Keratinocyte (primary cell): Measurements from ENCODE around the gene MICU2. TPM values are rescaled to one million over a fixed set of nuclear protein-coding genes. Genes with fewer than 3 reads are reported as not detected.

Experiments used
- DNase-seq: peaks from one replicate; pipeline ENCODE4 v3.0.0-alpha.2; 2011; ENCODE audit warnings: low read depth, missing footprints, low spot score
- FAIRE-seq: peaks from 2 replicates; lab custom pipeline; 2011; peaks lifted over from hg19 to GRCh38; lab: Jason Lieb, UNC
- H2AFZ ChIP-seq: 2 replicates; pipeline ENCODE4 v1.6.0; 2012; ENCODE audit warnings: low read length, control low read depth, inconsistent platforms; ENCODE audit not compliant: control insufficient read depth
- H3K27ac ChIP-seq: 2 replicates; pipeline ENCODE4 v1.5.1; 2011; ENCODE audit warnings: low read length; ENCODE audit not compliant: control insufficient read depth, insufficient read depth
- H3K27me3 ChIP-seq: 3 replicates; pipeline ENCODE4 v1.6.0; 2011; ENCODE audit warnings: low read length; ENCODE audit not compliant: control insufficient read depth, insufficient read depth; ENCODE audit errors: extremely low read depth
- H3K36me3 ChIP-seq, 2 experiments: 2 replicates in 1 of 2; 3 replicates in 1 of 2; pipeline ENCODE4 v1.5.1; 2011; ENCODE audit warnings: low read length in 2 of 2, mild to moderate bottlenecking in 1 of 2; ENCODE audit not compliant: control insufficient read depth in 2 of 2, insufficient read depth in 2 of 2; ENCODE audit errors: extremely low read depth in 1 of 2
- H3K4me1 ChIP-seq: 3 replicates; pipeline ENCODE4 v1.5.1; 2011; ENCODE audit warnings: low read length; ENCODE audit not compliant: control insufficient read depth, insufficient read depth; ENCODE audit errors: extremely low read depth
- H3K4me2 ChIP-seq: 3 replicates; pipeline ENCODE4 v1.6.0; 2011; ENCODE audit warnings: low read depth, low read length; ENCODE audit not compliant: control insufficient read depth, insufficient read depth; ENCODE audit errors: extremely low read depth
- H3K4me3 ChIP-seq, 3 experiments: fragments of 200-600 bp in 1 of 3; sonication (generic) in 1 of 3; 2 replicates in 2 of 3; 3 replicates in 1 of 3; pipeline ENCODE4 v1.5.1; 2011 to 2016; ENCODE audit warnings: low read length in 3 of 3, mild to moderate bottlenecking in 3 of 3, control low read depth in 2 of 3, inconsistent platforms in 1 of 3, low read depth in 1 of 3, mixed read lengths in 1 of 3, mixed run types in 1 of 3, moderate library complexity in 1 of 3; ENCODE audit not compliant: control insufficient read depth in 2 of 3, insufficient read depth in 2 of 3; ENCODE audit errors: extremely low read depth in 1 of 3
- H3K79me2 ChIP-seq: 2 replicates; pipeline ENCODE4 v1.6.0; 2012; ENCODE audit warnings: low read length; ENCODE audit not compliant: control insufficient read depth, insufficient read depth
- H3K9ac ChIP-seq: 3 replicates; pipeline ENCODE4 v1.6.0; 2011; ENCODE audit warnings: low read length; ENCODE audit not compliant: control insufficient read depth, insufficient read depth; ENCODE audit errors: extremely low read depth
- H3K9me1 ChIP-seq: 3 replicates; pipeline ENCODE4 v1.6.0; 2011; ENCODE audit warnings: low read length; ENCODE audit not compliant: control insufficient read depth, insufficient read depth; ENCODE audit errors: extremely low read depth
- H3K9me3 ChIP-seq: 2 replicates; pipeline ENCODE4 v1.5.1; 2012; ENCODE audit warnings: low read depth, low read length; ENCODE audit not compliant: control insufficient read depth
- H4K20me1 ChIP-seq: 3 replicates; pipeline ENCODE4 v1.6.0; 2011; ENCODE audit warnings: low read length; ENCODE audit not compliant: control insufficient read depth, insufficient read depth; ENCODE audit errors: extremely low read depth
- EZH2 ChIP-seq: IDR thresholded peaks from one replicate; pipeline ENCODE4 v1.6.1; 2012; ENCODE audit warnings: inconsistent platforms, mild to moderate bottlenecking, low read length, moderate library complexity
- dilution Hi-C: fragments of 300-500 bp; cut with MboI; formaldehyde crosslinking; loops from one replicate; pipeline ENCODE4 v1.7.0; 2020; ENCODE audit warnings: low sequenced_read_pairs; ENCODE audit not compliant: extremely low pct_ligation_motif_present
- polyA plus RNA-seq, 5 experiments: library from polyadenylated mRNA; depleted of rRNA in 3 of 5; stranded (reverse) in 3 of 5; stranded (forward) in 1 of 5; unstranded in 1 of 5; fragments of >200 nt; gene quantifications; 1 replicate in 1 of 5; 2 replicates in 3 of 5; 3 replicates in 1 of 5; pipeline versions ENCODE4 v1.2.1 to v1.2.3, GENCODE V29; 2011 to 2012; ENCODE audit warnings: missing spikeins in 2 of 5, low read depth in 1 of 5, low replicate concordance in 1 of 5
- TF ChIP-seq, protein P1 (sequence below), 3 experiments: IDR thresholded peaks in 1 of 3; conservative IDR thresholded peaks in 1 of 3; optimal IDR thresholded peaks in 1 of 3; 2 replicates in 2 of 3; 3 replicates in 1 of 3; pipeline versions ENCODE3 to v1.5.1; 2011; ENCODE audit warnings: low read length in 3 of 3, mild to moderate bottlenecking in 3 of 3, moderate library complexity in 2 of 3, control low read depth in 1 of 3, inconsistent platforms in 1 of 3; ENCODE audit not compliant: insufficient read depth in 2 of 3; ENCODE audit errors: extremely low read depth in 1 of 3

Gene MICU2
- polyA plus RNA-seq, 1 donor (not counting 4 experiments of a cell fraction or from before 2014, with no cell fraction given): 42.9 TPM

DNA sequence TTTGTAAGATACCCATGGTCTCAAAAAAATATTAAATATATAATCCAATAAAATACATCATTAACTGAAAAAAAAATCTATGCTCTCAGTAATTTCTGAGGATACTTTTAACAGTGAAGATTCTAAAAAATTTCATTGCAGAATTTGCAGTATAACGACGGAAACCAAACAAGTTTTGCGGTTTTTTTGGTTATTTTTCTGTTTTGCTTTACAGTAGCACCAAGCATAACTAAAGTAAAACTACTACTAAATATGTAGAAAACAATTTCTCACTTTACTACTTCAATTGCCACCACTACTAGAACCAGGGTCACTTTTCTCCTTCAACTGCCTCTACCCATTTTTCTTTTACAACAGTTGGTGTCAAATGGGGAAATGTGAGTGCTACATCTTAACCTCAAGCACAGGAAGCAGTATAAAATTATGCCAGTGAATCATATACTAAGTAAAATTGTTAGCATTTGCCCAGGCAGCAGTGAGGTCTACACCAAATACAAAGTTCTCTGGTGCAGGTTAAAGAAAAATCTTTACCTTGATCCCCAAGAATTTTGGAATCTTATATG lies 24.1 kb downstream of the MICU2 start:
- TF ChIP-seq, protein P1, sequence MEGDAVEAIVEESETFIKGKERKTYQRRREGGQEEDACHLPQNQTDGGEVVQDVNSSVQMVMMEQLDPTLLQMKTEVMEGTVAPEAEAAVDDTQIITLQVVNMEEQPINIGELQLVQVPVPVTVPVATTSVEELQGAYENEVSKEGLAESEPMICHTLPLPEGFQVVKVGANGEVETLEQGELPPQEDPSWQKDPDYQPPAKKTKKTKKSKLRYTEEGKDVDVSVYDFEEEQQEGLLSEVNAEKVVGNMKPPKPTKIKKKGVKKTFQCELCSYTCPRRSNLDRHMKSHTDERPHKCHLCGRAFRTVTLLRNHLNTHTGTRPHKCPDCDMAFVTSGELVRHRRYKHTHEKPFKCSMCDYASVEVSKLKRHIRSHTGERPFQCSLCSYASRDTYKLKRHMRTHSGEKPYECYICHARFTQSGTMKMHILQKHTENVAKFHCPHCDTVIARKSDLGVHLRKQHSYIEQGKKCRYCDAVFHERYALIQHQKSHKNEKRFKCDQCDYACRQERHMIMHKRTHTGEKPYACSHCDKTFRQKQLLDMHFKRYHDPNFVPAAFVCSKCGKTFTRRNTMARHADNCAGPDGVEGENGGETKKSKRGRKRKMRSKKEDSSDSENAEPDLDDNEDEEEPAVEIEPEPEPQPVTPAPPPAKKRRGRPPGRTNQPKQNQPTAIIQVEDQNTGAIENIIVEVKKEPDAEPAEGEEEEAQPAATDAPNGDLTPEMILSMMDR (optimal IDR thresholded peaks at IDR 0.05 in 1 of 3, IDR thresholded peaks at IDR 0.05 in 1 of 3, conservative IDR thresholded peaks at IDR 0.05 in 1 of 3; ENCODE audit: extremely low read depth in 1 of 3, insufficient read depth in 2 of 3, low read length in 3 of 3): no peak
- TF ChIP-seq EZH2: no peak
- Histone ChIP-seq H3K27ac (no peak overlapping the region), H3K27me3 (no peaks in the 10 kb centered on the region), H3K36me3 (no peaks in the 10 kb centered on the region), H4K20me1 (no peaks in the 10 kb centered on the region), H3K9me3 (peaks cover 2% of the 10 kb centered on the region), H2AFZ (no peak overlapping the region), H3K9ac (no peak overlapping the region), H3K4me2 (no peak overlapping the region), H3K9me1 (no peaks in the 10 kb centered on the region), H3K4me1 (no peaks in the 10 kb centered on the region), H3K4me3 (no peak overlapping the region), H3K79me2 (peaks cover 13% of the 10 kb centered on the region)
- FAIRE-seq (peak; percentile 29), DNase-seq (no peak)
- dilution Hi-C loops: no loop called here

GRCh38 chr13:21578748-21579147 lies 25.2 kb downstream of the MICU2 start:
- no peak overlapping the region for H2AFZ ChIP-seq
- H3K27me3 ChIP-seq: no peaks in the 10 kb centered on the region
- DNase-seq (no peak), FAIRE-seq (no peak)
- H3K9me1 ChIP-seq: no peaks in the 10 kb centered on the region
- no peaks in the 10 kb centered on the region for H4K20me1 ChIP-seq
- H3K27ac ChIP-seq: no peak overlapping the region
- no peaks in the 10 kb centered on the region for H3K36me3 ChIP-seq
- no peak overlapping the region for H3K9ac ChIP-seq
- peaks cover 2% of the 10 kb centered on the region for H3K9me3 ChIP-seq
- H3K4me1 ChIP-seq: no peaks in the 10 kb centered on the region
- dilution Hi-C loops: no loop called here
- no peak overlapping the region for H3K4me3 ChIP-seq
- TF ChIP-seq, protein P1 (optimal IDR thresholded peaks at IDR 0.05 in 1 of 3, IDR thresholded peaks at IDR 0.05 in 1 of 3, conservative IDR thresholded peaks at IDR 0.05 in 1 of 3; ENCODE audit: extremely low read depth in 1 of 3, insufficient read depth in 2 of 3, low read length in 3 of 3): no peak
- no peak for TF ChIP-seq EZH2
- H3K79me2 ChIP-seq: peaks cover 11% of the 10 kb centered on the region
- no peak overlapping the region for H3K4me2 ChIP-seq
